Tibial artery (tissue), 4 donors: ENCODE data around the gene ECM1.
A peak's percentile ranks its signal among the peaks of the same experiment; 100 is the strongest.

ENCODE experiments used
- DNase-seq, 2 donors: peaks; one replicate each; pipeline ENCODE4 v3.0.0-alpha.2; 2019
- H3K27ac ChIP-seq, 2 donors: fragments of 200-600 bp; sonication (generic) in 1 of 2; 1 replicate in 1 of 2; 2 replicates in 1 of 2; pipeline ENCODE4 v1.5.1; 2018 to 2019; ENCODE audit warnings: mild to moderate bottlenecking in 1 of 2
- H3K27me3 ChIP-seq, 2 donors: fragments of 200-600 bp; sonication (generic) in 1 of 2; one replicate each; pipeline versions ENCODE4 v1.5.1 to v1.6.0; 2016 to 2019
- H3K36me3 ChIP-seq, 3 donors: fragments of 200-600 bp; sonication (generic) in 2 of 3; one replicate each; pipeline ENCODE4 v1.5.1; 2016 to 2019; ENCODE audit warnings: mild to moderate bottlenecking in 2 of 3
- H3K4me1 ChIP-seq, 4 donors: fragments of 200-600 bp; sonication (generic) in 2 of 4; 1 replicate in 3 of 4; 2 replicates in 1 of 4; pipeline ENCODE4 v1.5.1; 2016 to 2019
- H3K4me3 ChIP-seq, 2 donors: fragments of 200-600 bp; sonication (generic) in 1 of 2; 1 replicate in 1 of 2; 2 replicates in 1 of 2; pipeline ENCODE4 v1.5.1; 2018 to 2019; ENCODE audit warnings: mild to moderate bottlenecking in 2 of 2
- H3K9me3 ChIP-seq, 3 donors: fragments of 200-600 bp; sonication (generic) in 1 of 3; one replicate each; pipeline ENCODE4 v1.5.1; 2016 to 2019
- CTCF ChIP-seq, 2 experiments: fragments of 200-600 bp in 1 of 2; fragments of 450-650 bp in 1 of 2; IDR thresholded peaks; one replicate each; pipeline ENCODE4 v1.5.1; 2017 to 2019; ENCODE audit warnings: antibody characterized with exemption in 2 of 2, mild to moderate bottlenecking in 1 of 2, moderate library complexity in 1 of 2
- intact Hi-C: fragments of 100-400 bp; cut with DNase I; formaldehyde crosslinking; loops from one replicate; pipeline ENCODE4 v1.15.0; 2023; ENCODE audit warnings: low total_unique reads

Gene ECM1

DNA sequence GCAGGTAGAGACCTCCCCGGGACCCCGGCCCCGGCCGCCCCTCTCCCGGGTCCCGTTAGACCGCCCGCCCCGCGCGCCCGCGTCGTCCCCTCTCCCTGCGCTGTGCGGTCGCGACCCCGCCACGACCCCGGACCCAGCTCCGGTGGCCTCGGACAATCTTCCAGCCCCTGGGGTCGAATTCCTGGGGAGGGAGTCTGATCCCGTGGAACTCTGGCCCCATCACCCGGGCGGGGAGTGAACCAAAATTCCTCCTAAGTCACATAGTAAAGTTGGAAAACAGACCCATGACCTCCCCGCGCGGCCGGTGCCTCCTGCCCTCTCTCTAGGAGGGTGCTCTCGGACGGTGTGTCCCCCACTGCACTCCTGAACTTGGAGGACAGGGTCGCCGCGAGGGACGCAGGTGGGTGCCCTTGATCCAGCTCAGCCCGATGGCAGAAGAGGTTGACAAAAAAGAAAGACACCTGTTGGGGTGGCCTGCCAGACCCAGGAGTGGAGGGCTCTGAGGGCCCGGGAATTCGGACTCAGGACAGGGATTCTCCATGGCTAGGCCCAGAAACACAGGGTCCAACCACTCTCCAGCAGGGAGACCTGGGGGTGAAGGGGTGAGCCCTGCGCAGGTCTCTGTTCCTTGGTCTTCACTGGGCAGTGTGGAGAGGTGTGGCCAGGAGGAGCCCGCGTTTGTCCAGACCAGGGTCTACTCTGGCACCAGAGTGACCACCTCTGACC is 41.8 kb downstream of the ECM1 start:
- intact Hi-C loops = loop anchor here (10.0 kb wide), 1 partner anchor 455 kb away; the partner anchor contains the start of genes MINDY1 and PRUNE1
- Histone ChIP-seq H3K36me3 (peaks cover 0 to 9% (median 4%) of the 10 kb centered on the region in 3 donors), H3K4me1 (peaks cover 3 to 61% (median 50%) of the 10 kb centered on the region in 4 donors), H3K9me3 (no peaks in the 10 kb centered on the region), H3K4me3 (peak overlapping the region; percentile 59 to 73), H3K27me3 (no peaks in the 10 kb centered on the region), H3K27ac (peak overlapping the region; percentile 92 to 97)
- TF ChIP-seq CTCF (IDR thresholded peaks at IDR 0.05) = no peak
- peak in 1 of 2 donors; percentile 82 for DNase-seq

- Histone ChIP-seq H3K27me3 (no peaks in the 10 kb centered on the region), H3K9me3 (no peaks in the 10 kb centered on the region), H3K4me1 (peaks cover 3 to 61% (median 50%) of the 10 kb centered on the region in 4 donors), H3K4me3 (peak overlapping the region; percentile 59 to 73), H3K27ac (peak overlapping the region; percentile 92 to 97), H3K36me3 (peaks cover 0 to 17% (median 12%) of the 10 kb centered on the region in 3 donors)
- DNase-seq = peak in 1 of 2 donors; percentile 85
- intact Hi-C loops = loop anchor here (10.0 kb wide), 1 partner anchor 454 kb away; the partner anchor contains the start of genes MINDY1 and PRUNE1
- TF ChIP-seq CTCF (IDR thresholded peaks at IDR 0.05) = no peak
Measured at GRCh38 chr1:150550222-150551050, 42.5 kb downstream of the ECM1 start.

DNA sequence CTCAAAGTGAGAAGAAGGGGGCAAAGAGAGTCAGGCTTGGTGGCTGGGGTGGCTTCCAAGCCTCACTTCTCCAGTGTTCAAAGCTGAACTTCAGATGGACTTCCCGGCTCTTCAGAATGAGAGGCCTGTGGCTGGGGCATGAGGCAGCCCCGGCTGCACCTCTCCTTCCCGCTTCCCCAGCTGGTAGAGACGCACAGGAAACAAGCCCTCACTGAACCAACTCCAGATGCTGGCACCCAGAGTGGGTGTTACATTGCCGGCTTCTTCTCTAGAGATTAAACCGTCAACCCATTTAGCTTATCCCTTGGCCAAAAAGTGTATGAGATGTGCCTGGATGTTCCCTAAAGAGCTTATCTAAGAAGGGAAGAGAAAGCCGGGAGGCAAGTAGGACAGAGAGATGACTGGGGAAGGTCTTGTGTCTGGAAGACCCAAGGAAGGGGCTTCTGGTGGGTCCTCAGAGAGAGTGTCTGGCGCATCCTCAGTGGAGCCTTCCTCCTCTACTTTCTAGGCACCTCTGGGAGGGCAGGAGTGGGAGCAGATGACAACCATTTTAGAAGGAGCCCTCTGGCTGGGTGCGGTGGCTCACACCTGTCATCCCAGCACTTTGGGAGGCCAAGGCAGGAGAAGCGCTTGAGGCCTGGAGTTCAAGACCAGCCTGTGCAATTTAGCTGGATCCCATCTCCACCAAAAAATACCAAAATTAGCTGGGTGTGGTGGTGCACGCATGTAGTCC is 43.3 kb downstream of the ECM1 start:
- no peaks in the 10 kb centered on the region for H3K9me3 ChIP-seq
- H3K4me1 ChIP-seq = peaks cover 3 to 61% (median 50%) of the 10 kb centered on the region in 4 donors
- peak in 1 of 2 donors; percentile 76 for DNase-seq
- peak overlapping the region; percentile 92 to 97 for H3K27ac ChIP-seq
- no peak for TF ChIP-seq CTCF (IDR thresholded peaks at IDR 0.05)
- H3K4me3 ChIP-seq = peak overlapping the region in 1 of 2 donors; percentile 73
- intact Hi-C loops = loop anchor here (10.0 kb wide), 1 partner anchor 454 kb away; the partner anchor contains the start of genes MINDY1 and PRUNE1
- peaks cover 0 to 24% (median 20%) of the 10 kb centered on the region in 3 donors for H3K36me3 ChIP-seq
- no peaks in the 10 kb centered on the region for H3K27me3 ChIP-seq

- peaks cover 3 to 61% (median 50%) of the 10 kb centered on the region in 4 donors for H3K4me1 ChIP-seq
- peaks cover 0 to 30% (median 25%) of the 10 kb centered on the region in 3 donors for H3K36me3 ChIP-seq
- no peaks in the 10 kb centered on the region for H3K9me3 ChIP-seq
- intact Hi-C loops = loop anchor here (10.0 kb wide), 1 partner anchor 453 kb away; the partner anchor contains the start of genes MINDY1 and PRUNE1
- no peak for TF ChIP-seq CTCF (IDR thresholded peaks at IDR 0.05)
- no peak overlapping the region for H3K4me3 ChIP-seq
- H3K27me3 ChIP-seq = no peaks in the 10 kb centered on the region
- DNase-seq = no peak
- peak overlapping the region; percentile 92 to 97 for H3K27ac ChIP-seq
Measured at GRCh38 chr1:150551784-150552127, 43.8 kb downstream of the ECM1 start.
